ENCODE data around the gene EXOC7.

EXOC7 gene

DNA sequence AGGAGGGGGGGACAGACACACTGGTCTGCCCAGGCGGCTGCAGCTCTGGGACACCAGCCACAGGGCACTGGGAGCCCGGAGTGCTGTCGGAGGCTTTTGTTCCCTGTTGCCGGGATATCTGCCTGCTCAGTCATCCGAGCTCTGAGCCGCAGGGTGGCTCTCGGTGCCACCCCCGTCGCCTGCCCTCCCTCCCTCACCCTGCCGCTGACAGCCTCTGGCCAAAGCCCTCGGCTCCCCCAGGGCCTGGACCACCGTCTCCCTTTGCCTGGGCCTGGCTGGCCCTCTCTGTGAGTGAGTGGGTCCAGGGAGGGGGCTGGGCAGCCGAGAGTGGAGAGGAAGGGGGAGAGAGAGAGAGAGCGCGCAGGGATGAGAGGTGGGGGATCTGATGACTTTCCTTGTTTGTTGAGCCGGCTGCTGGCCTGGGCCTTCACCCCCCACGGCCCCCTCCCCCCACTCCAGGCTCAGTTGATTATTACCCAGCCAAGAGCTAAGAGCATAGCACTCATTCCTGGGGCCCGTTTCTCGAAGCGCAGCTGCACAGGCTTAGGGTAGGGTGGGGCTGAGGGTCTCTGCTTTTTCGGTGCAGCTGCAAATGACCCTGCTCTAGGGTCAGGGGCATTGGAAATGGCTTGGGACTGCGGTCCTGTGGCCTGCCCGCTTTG is 34.8 kb upstream of the EXOC7 start:
- no peak for DNase-seq (ENCODE audit: low read depth)

GRCh38 chr17:76137351-76138233 is 34.0 kb upstream of the EXOC7 start:
- DNase-seq (ENCODE audit: low read depth), result no peak

DNA sequence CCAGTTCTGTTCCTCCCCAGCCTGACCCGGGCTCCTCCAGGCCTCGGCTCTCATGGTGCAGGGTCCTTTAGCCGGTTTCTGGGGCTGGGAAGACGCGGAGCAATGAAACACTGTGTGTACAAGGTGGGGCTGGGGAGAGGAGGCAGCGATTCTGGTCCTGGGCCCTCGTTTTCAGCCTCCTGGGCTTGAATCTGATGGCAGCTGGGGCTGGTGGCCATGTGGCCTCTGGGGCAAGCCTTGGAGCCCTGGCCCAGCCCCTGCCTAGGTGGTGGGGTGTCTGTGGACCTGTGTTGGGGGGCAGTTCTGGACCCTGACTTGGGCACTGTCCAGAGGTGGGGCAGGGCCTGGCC is 33.4 kb upstream of the EXOC7 start:
- no peak for DNase-seq (ENCODE audit: low read depth)

DNA sequence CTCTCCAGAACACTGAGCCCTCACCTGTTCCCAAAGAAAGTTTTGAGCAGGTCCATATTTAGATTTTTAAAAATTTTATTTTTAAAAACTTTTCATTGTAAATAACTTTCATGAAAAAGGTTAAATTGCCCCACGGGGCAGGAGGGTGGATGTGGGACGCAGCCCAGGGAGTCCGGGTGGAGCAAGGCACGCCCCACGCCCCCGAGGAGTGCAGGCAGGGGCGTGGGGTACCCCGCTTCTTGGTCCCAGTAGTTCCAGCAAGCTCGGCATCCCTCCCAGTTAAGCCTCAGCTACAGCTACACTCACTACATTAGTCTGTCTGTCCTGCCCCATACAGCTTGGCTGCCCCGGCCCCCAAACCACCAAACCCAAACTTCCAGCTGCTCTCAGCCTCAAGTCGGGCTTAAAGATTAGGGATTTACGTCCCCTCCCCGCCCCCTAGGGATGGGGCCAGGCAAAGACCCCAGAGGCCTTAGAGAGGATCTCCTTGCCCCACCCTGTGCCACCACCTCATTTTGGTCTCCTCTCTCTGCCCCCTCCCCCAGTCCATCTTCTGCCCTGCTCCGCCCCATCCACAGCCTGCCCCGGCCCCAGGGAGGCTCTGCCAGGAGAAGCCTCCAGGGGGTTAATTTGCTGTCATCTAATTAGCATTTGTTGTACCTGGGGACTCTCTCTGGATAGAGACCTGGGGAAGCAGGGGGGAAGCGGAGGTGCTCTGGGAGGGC is 32.9 kb upstream of the EXOC7 start:
- DNase-seq (ENCODE audit: low read depth), result no peak

- no peak for DNase-seq (ENCODE audit: low read depth)
These were observed 32.2 kb upstream of the EXOC7 start for GRCh38 chr17:76135810-76136188.

- DNase-seq (ENCODE audit: low read depth), result no peak
These were observed 31.6 kb upstream of the EXOC7 start for GRCh38 chr17:76134911-76135809.

DNA sequence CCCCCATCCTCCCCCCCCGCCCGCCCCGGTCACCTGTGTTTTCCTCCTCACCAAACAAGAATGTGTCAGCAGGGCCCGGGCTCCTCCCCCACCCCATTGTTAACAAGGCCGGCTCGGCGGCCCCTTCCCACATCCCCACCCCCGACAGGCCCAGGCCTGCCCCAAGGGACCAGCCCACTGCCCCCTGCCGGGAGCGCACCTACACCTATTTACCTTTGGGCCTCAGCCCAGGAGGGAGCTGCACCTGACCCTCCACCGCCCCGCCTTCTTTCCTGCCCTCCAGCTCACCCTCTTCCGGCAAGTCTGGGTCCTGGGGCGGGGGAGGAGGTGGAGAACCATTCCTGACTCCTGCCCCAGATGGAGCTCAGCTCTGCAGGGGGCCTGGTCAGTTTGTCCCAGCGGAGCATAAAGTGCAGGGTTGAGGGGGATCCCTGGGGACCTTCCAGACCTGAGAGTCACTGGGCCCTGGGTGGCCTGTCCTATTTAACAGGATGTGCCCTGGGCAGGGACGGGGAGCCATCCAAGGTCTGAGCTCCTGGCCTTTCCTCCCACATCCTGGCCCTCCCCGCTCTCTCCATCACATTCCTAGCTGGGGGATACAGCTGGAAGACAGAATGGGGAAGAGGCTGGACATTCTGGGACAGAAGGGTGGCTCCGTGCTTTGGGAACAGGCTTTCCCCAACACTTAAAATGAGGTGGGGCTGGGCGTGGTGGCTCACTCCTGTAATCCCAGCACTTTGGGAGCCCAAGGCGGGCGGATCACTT is 29.2 kb upstream of the EXOC7 start:
- DNase-seq (ENCODE audit: low read depth), result no peak

DNA sequence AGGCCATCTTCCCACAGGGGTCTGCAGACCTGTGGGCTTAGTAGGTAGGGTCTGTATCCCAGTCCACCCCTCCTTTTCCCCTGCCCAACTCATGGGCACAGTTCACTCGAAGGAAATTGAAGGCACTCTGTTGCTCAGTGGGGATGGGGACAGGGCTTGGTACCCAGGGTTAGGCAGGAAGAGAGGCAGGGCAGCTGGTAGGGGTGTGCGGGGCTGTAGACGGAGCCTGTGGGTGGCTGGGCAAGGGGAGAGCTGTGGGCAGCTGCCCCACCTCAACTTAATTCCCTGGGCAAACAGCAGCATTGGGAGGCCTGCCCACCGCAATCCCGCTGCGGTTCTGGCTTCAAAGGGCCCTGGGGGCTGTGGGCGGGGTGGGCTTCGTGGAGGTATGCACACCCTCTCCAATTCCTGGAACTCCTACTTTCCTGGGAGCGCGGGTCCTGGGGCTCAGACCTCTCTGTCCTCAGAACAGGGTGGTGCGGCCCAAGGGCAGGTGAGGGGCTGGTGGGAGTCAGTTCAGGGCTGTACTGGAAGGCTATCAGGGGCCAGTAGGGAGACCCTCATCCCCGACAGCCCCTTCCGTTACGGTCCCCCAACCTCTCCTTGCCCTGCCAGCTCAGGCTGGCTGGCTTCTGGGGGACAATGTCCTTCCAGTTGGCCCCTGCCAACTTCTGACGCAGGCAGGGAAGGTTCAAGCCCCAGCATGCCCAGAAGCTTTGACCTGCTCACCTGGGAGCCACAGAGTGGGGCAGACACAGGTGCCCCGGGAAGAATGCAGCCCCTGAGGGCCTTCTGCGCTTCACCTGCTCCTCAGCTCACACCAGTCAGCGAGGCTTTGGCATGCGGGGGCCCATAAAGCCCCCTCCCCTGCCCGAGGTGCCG is 28.3 kb upstream of the EXOC7 start:
- DNase-seq (ENCODE audit: low read depth), result no peak

- DNase-seq (ENCODE audit: low read depth), result no peak
These were observed 27.6 kb upstream of the EXOC7 start for GRCh38 chr17:76131051-76131691.

DNA sequence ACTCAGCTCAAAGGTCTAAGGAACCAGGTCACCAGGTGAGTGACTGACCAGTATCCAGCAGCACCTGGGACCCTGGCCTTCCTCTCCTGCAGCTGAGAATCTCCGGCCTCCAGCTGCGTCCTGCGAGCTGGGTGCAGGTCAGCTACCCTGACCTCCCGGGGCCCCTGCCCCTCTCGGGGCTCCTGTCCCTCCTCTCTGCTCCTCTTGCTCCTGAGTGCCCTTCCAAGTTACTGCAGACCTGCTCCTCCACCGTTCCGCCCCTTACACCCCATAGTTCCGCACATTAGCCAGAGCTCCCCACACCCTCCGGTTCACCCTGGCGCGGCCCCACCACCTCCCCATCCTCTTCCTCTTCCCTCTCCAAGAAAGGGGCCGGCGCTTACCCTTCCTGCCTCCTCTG is 26.9 kb upstream of the EXOC7 start:
- DNase-seq (ENCODE audit: low read depth), result no peak

DNA sequence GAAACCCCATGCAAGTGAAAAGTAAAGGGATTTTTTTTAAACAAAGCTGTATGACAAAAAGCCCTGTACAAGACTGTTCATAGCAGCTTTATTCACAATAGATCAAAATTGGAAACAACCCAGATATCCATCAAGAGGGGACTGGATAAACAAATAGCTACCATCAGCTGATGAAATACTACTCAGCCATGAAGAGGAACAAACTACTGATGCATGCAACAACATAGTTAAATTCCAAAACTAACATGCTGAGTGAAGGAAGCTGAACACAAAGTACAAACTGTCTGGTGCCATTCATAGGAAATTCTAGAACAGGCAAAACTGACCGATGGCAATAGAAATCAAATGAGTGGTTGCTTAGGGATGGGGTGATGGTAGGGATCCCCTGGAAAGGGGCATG is 22.3 kb upstream of the EXOC7 start:
- DNase-seq (ENCODE audit: low read depth), result no peak

- no peak for DNase-seq (ENCODE audit: low read depth)
These were observed 21.7 kb upstream of the EXOC7 start for GRCh38 chr17:76125391-76125675.

GRCh38 chr17:76124582-76125390 is 21.2 kb upstream of the EXOC7 start:
- peak; percentile 56 for DNase-seq (ENCODE audit: low read depth)

DNA sequence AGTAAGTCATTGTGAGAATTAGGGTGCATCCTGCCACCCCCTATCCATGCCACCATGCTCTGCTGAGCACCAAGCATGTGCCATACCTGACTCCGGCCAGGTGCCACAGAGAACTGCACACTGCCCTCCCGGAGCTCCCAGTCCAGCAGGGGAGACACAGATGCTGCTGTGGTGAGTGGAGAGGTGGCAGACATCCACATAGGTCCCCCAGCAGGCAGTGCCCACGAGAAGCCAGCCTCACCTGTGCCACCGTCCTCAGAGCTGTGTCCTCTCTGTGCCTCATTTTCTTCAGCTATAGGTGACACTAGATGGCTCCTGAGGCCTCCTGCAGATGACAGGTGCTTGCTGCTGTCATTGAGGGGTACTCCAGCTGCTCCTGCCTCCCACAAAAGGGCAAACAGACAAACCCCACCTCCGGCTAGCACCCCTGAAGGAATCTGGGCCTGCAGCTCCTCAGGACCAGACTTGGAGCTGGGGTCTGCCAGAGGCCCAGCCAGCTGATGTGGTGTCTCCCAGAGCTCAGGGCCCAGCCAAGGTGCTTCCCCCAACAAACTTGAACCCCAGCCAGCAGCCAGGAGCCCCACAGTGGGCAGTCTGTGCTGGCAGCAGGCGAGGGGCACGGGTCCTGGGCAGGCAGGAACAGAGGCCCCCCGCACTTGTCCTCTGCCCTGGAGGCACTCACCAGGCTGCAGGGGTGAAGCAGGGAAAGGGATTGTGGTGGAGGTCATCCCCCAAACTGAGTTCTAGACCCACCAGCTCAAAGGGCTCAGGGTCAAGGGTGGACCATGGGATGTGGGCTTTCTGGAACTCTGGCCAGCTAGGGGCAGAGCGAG is 20.4 kb upstream of the EXOC7 start:
- no peak for DNase-seq (ENCODE audit: low read depth)

GRCh38 chr17:76123191-76123499 is 19.6 kb upstream of the EXOC7 start:
- no peak for DNase-seq (ENCODE audit: low read depth)

- no peak for DNase-seq (ENCODE audit: low read depth)
These were observed 19.0 kb upstream of the EXOC7 start for GRCh38 chr17:76122431-76123190.

DNA sequence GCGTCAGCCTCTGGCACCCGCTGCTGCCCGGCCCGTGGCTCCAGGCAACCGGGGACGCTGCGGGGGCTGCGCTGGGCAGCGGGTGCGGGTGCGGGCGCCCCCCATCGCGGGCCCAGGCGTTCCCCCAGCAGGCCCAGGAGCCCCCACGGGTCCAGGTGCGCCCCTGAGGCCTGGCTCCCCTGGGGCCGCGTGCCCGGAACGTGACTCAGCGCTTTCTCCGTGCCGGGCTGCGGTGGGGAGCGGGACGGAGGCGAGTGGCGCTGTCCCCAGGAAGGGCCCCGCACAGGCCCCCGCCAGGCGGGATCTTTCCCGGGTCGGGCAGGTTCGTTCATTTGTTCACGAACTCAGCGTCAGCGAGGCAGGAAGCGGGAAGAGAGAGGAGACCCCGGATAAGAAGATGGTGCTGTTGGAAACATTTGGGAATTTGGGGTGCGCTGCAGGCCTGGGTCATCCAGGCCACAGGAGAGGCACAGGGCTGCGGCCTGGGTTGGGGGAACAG is 18.4 kb upstream of the EXOC7 start:
- DNase-seq (ENCODE audit: low read depth), result peak; percentile 43

GRCh38 chr17:76120658-76121008 is 17.0 kb upstream of the EXOC7 start:
- no peak for DNase-seq (ENCODE audit: low read depth)
